ENCODE data around the gene SDHAF4. TPM values are rescaled to one million over a fixed set of nuclear protein-coding genes. Genes with fewer than 3 reads are reported as not detected.
A peak's percentile ranks its signal among the peaks of the same experiment; 100 is the strongest.

The SDHAF4 gene
- total RNA-seq: 10 to 100 TPM; 13.1 to 18.2 (median 16.4) TPM
- 28.1 TPM for polyA plus RNA-seq
- long read RNA-seq, donor 1, transcript SDHAF4-201 (3 exons, 1,196 nt): major isoform, 10 of 11 reads
- long read RNA-seq, donor 1, partial matches to known transcripts: 0 of 11 reads
- long read RNA-seq, donor 1, other reads (novel, unspliced or antisense): 1 of 11 reads
- long read RNA-seq, donor 2, partial matches to known transcripts: 0 of 6 reads
- long read RNA-seq, donor 2, other reads (novel, unspliced or antisense): 2 of 6 reads
- long read RNA-seq, donor 3, transcript SDHAF4-201 (3 exons, 1,196 nt): major isoform, 14 of 16 reads
- long read RNA-seq, donor 3, partial matches to known transcripts: 0 of 16 reads
- long read RNA-seq, donor 3, other reads (novel, unspliced or antisense): 2 of 16 reads
- long read RNA-seq, donor 4, partial matches to known transcripts: 0 of 5 reads
- long read RNA-seq, donor 4, other reads (novel, unspliced or antisense): 1 of 5 reads

GRCh38 chr6:70566751-70567382 is at the start of gene SDHAF4:
SDHAF4 (plus strand) TSS chr6:70566930; CDS start chr6:70566941, 11 bp downstream.
- peak within 1 kb of the TSS; percentile 91 for H3K27ac ChIP-seq (ENCODE audit: low read length)
- intact Hi-C loops (cut with DNase I): loop anchor here in 1 of 4 donors (5.0 kb wide), 1 partner anchor 100 kb away; the partner anchor contains the start of gene SMAP1
- peak within 1 kb of the TSS; percentile 87 for H3K4me3 ChIP-seq (ENCODE audit: low read length)
- no peaks in the 10 kb centered on the region for H3K4me1 ChIP-seq (ENCODE audit: control insufficient read depth, insufficient read depth, low read length)
- no peaks in the 10 kb centered on the region for H3K27me3 ChIP-seq (ENCODE audit: control insufficient read depth, insufficient read depth)
- ATAC-seq (peak; percentile 100), DNase-seq (peak; percentile 95 to 98 (median 98))
- H3K9me3 ChIP-seq (ENCODE audit: control insufficient read depth, low read length): no peaks in the 10 kb centered on the region
- under 1% methylated on average over 49 of the region's 49 CpGs for WGBS

- intact Hi-C loops (cut with DNase I): no loop called here
- Histone ChIP-seq H3K27ac (ENCODE audit: low read length) (no peak overlapping the region), H3K4me1 (ENCODE audit: control insufficient read depth, insufficient read depth, low read length) (no peaks in the 10 kb centered on the region), H3K27me3 (ENCODE audit: control insufficient read depth, insufficient read depth) (no peaks in the 10 kb centered on the region), H3K4me3 (ENCODE audit: low read length) (no peak overlapping the region), H3K9me3 (ENCODE audit: control insufficient read depth, low read length) (no peaks in the 10 kb centered on the region)
- ATAC-seq: no peak
- 88% methylated on average over 3 of the region's 3 CpGs for WGBS
- DNase-seq: no peak
Measured at GRCh38 chr6:70518723-70519122, 48.0 kb upstream of the SDHAF4 start.

- Histone ChIP-seq H3K4me1 (ENCODE audit: control insufficient read depth, insufficient read depth, low read length) (no peaks in the 10 kb centered on the region), H3K9me3 (ENCODE audit: control insufficient read depth, low read length) (no peaks in the 10 kb centered on the region), H3K27me3 (ENCODE audit: control insufficient read depth, insufficient read depth) (no peaks in the 10 kb centered on the region), H3K4me3 (ENCODE audit: low read length) (no peak overlapping the region), H3K27ac (ENCODE audit: low read length) (no peak overlapping the region)
- intact Hi-C loops (cut with DNase I): no loop called here
- ATAC-seq (no peak), DNase-seq (no peak)
Measured at GRCh38 chr6:70520575-70520974, 46.2 kb upstream of the SDHAF4 start.

- WGBS: 95% methylated on average over 4 of the region's 4 CpGs
- Histone ChIP-seq H3K27me3 (ENCODE audit: control insufficient read depth, insufficient read depth) (no peaks in the 10 kb centered on the region), H3K4me3 (ENCODE audit: low read length) (no peak overlapping the region), H3K9me3 (ENCODE audit: control insufficient read depth, low read length) (no peaks in the 10 kb centered on the region), H3K27ac (ENCODE audit: low read length) (no peak overlapping the region), H3K4me1 (ENCODE audit: control insufficient read depth, insufficient read depth, low read length) (no peaks in the 10 kb centered on the region)
- intact Hi-C loops (cut with DNase I): no loop called here
- DNase-seq: no peak
- ATAC-seq: no peak
Measured at GRCh38 chr6:70524721-70525286, 41.9 kb upstream of the SDHAF4 start.

GRCh38 chr6:70527071-70527737 is 39.5 kb upstream of the SDHAF4 start:
- Histone ChIP-seq H3K4me1 (ENCODE audit: control insufficient read depth, insufficient read depth, low read length) (no peaks in the 10 kb centered on the region), H3K9me3 (ENCODE audit: control insufficient read depth, low read length) (no peaks in the 10 kb centered on the region), H3K27me3 (ENCODE audit: control insufficient read depth, insufficient read depth) (no peaks in the 10 kb centered on the region), H3K27ac (ENCODE audit: low read length) (no peak overlapping the region), H3K4me3 (ENCODE audit: low read length) (no peak overlapping the region)
- intact Hi-C loops (cut with DNase I): no loop called here
- ATAC-seq (no peak), DNase-seq (no peak)
- WGBS: 90% methylated on average over 5 of the region's 5 CpGs

GRCh38 chr6:70530023-70530422 is 36.7 kb upstream of the SDHAF4 start:
- H3K4me1 ChIP-seq (ENCODE audit: control insufficient read depth, insufficient read depth, low read length): no peaks in the 10 kb centered on the region
- intact Hi-C loops (cut with DNase I): no loop called here
- no peak overlapping the region for H3K4me3 ChIP-seq (ENCODE audit: low read length)
- DNase-seq (no peak), ATAC-seq (no peak)
- H3K27me3 ChIP-seq (ENCODE audit: control insufficient read depth, insufficient read depth): no peaks in the 10 kb centered on the region
- WGBS: 98% methylated on average over 2 of the region's 2 CpGs
- H3K9me3 ChIP-seq (ENCODE audit: control insufficient read depth, low read length): no peaks in the 10 kb centered on the region
- no peak overlapping the region for H3K27ac ChIP-seq (ENCODE audit: low read length)

GRCh38 chr6:70531133-70531532 is 35.6 kb upstream of the SDHAF4 start:
- H3K27ac ChIP-seq (ENCODE audit: low read length): no peak overlapping the region
- H3K4me3 ChIP-seq (ENCODE audit: low read length): no peak overlapping the region
- H3K9me3 ChIP-seq (ENCODE audit: control insufficient read depth, low read length): no peaks in the 10 kb centered on the region
- 95% methylated on average over 1 of the region's 1 CpG for WGBS
- ATAC-seq (no peak), DNase-seq (no peak)
- no peaks in the 10 kb centered on the region for H3K4me1 ChIP-seq (ENCODE audit: control insufficient read depth, insufficient read depth, low read length)
- intact Hi-C loops (cut with DNase I): no loop called here
- H3K27me3 ChIP-seq (ENCODE audit: control insufficient read depth, insufficient read depth): no peaks in the 10 kb centered on the region

GRCh38 chr6:70537266-70537665 is 29.5 kb upstream of the SDHAF4 start:
- ATAC-seq: no peak
- 76% methylated on average over 1 of the region's 1 CpG for WGBS

GRCh38 chr6:70538376-70538775 is 28.4 kb upstream of the SDHAF4 start:
- intact Hi-C loops (cut with DNase I): no loop called here
- Histone ChIP-seq H3K4me1 (ENCODE audit: control insufficient read depth, insufficient read depth, low read length) (no peaks in the 10 kb centered on the region), H3K27ac (ENCODE audit: low read length) (no peak overlapping the region), H3K4me3 (ENCODE audit: low read length) (no peak overlapping the region), H3K27me3 (ENCODE audit: control insufficient read depth, insufficient read depth) (no peaks in the 10 kb centered on the region), H3K9me3 (ENCODE audit: control insufficient read depth, low read length) (no peaks in the 10 kb centered on the region)
- ATAC-seq: no peak
- 93% methylated on average over 1 of the region's 1 CpG for WGBS
- no peak for DNase-seq

More at GRCh38 chr6:70537266-70537665, 29.5 kb upstream of the SDHAF4 start:
- Histone ChIP-seq H3K4me3 (ENCODE audit: low read length) (no peak overlapping the region), H3K9me3 (ENCODE audit: control insufficient read depth, low read length) (no peaks in the 10 kb centered on the region), H3K4me1 (ENCODE audit: control insufficient read depth, insufficient read depth, low read length) (no peaks in the 10 kb centered on the region), H3K27me3 (ENCODE audit: control insufficient read depth, insufficient read depth) (no peaks in the 10 kb centered on the region), H3K27ac (ENCODE audit: low read length) (no peak overlapping the region)
- no peak for DNase-seq
- intact Hi-C loops (cut with DNase I): no loop called here

- ATAC-seq (peak; percentile 48 to 59), DNase-seq (no peak)
- Histone ChIP-seq H3K27ac (ENCODE audit: low read length) (no peak overlapping the region), H3K4me1 (ENCODE audit: control insufficient read depth, insufficient read depth, low read length) (no peaks in the 10 kb centered on the region), H3K4me3 (ENCODE audit: low read length) (no peak overlapping the region), H3K9me3 (ENCODE audit: control insufficient read depth, low read length) (no peaks in the 10 kb centered on the region), H3K27me3 (ENCODE audit: control insufficient read depth, insufficient read depth) (no peaks in the 10 kb centered on the region)
- intact Hi-C loops (cut with DNase I): loop anchor here in 1 of 4 donors (10.0 kb wide), 1 partner anchor 137 kb away; no protein-coding TSS in a partner anchor
Measured at GRCh38 chr6:70547313-70547712, 19.4 kb upstream of the SDHAF4 start.
